ENCODE data around the gene TXNRD1. TPM values are rescaled to one million over a fixed set of nuclear protein-coding genes. Genes with fewer than 3 reads are reported as not detected.
A peak's percentile ranks its signal among the peaks of the same experiment; 100 is the strongest.

TXNRD1 gene
- total and polyA plus RNA-seq, 9 donors: 30.2 to 44.2 (median 40.8) TPM

GRCh38 chr12:104354868-104355570 lies 139.4 kb downstream of the TXNRD1 start:
- no peaks in the 10 kb centered on the region for H3K27me3 ChIP-seq (ENCODE audit: control insufficient read depth, insufficient read depth, low read length)
- whole genome bisulfite sequencing (ENCODE audit: insufficient coverage): 82% methylated on average over 2 of the region's 7 CpGs
- no peak overlapping the region for H3K4me3 ChIP-seq (ENCODE audit: low read length)
- H3K27ac ChIP-seq (ENCODE audit: low read length): no peak overlapping the region
- H3K4me1 ChIP-seq (ENCODE audit: control insufficient read depth, insufficient read depth, low read length): no peaks in the 10 kb centered on the region
- peaks cover under 1% of the 10 kb centered on the region for H3K9me3 ChIP-seq (replicated peaks; ENCODE audit: control insufficient read depth, low read depth, low read length)
- H3K36me3 ChIP-seq (ENCODE audit: control insufficient read depth, insufficient read depth, low read length): peaks cover 19% of the 10 kb centered on the region
- no peak for DNase-seq

DNA sequence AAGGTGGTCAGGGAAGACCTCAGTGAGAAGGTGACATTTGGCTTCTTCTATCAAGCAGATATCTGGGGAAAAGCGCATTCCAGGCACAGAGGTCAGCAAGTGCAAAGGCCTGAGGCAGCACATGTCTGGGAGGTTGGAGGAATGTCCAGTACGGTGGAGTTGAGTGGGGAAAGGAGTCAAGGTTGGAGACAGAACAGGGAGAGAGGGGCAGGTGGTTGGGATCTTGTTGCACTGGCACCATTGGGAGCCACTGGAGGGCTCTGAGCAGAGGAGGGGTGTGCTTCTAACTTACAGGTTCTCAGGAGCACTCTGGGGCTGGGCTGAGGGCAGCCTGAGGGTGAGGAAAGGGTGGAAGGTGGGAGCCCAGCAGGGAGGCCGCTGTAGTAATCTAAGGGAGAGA lies 140.1 kb downstream of the TXNRD1 start:
- WGBS (ENCODE audit: insufficient coverage): 75% methylated on average over 3 of the region's 3 CpGs
- no peak for DNase-seq
- H3K27me3 ChIP-seq (ENCODE audit: control insufficient read depth, insufficient read depth, low read length): no peaks in the 10 kb centered on the region
- H3K36me3 ChIP-seq (ENCODE audit: control insufficient read depth, insufficient read depth, low read length): peaks cover 17% of the 10 kb centered on the region
- H3K4me3 ChIP-seq (ENCODE audit: low read length): no peak overlapping the region
- H3K27ac ChIP-seq (ENCODE audit: low read length): no peak overlapping the region
- peaks cover 4% of the 10 kb centered on the region for H3K9me3 ChIP-seq (replicated peaks; ENCODE audit: control insufficient read depth, low read depth, low read length)
- no peaks in the 10 kb centered on the region for H3K4me1 ChIP-seq (ENCODE audit: control insufficient read depth, insufficient read depth, low read length)

- WGBS (ENCODE audit: insufficient coverage): 74% methylated on average over 15 of the region's 17 CpGs
- Histone ChIP-seq H3K36me3 (ENCODE audit: control insufficient read depth, insufficient read depth, low read length) (peaks cover 12% of the 10 kb centered on the region), H3K4me1 (ENCODE audit: control insufficient read depth, insufficient read depth, low read length) (no peaks in the 10 kb centered on the region), H3K4me3 (ENCODE audit: low read length) (no peak overlapping the region), H3K9me3 (replicated peaks; ENCODE audit: control insufficient read depth, low read depth, low read length) (peaks cover 4% of the 10 kb centered on the region), H3K27ac (ENCODE audit: low read length) (no peak overlapping the region), H3K27me3 (ENCODE audit: control insufficient read depth, insufficient read depth, low read length) (no peaks in the 10 kb centered on the region)
- DNase-seq: no peak
These were observed 140.9 kb downstream of the TXNRD1 start for GRCh38 chr12:104356231-104357115.

GRCh38 chr12:104357421-104357952 lies 141.9 kb downstream of the TXNRD1 start:
- no peak overlapping the region for H3K27ac ChIP-seq (ENCODE audit: low read length)
- no peaks in the 10 kb centered on the region for H3K4me1 ChIP-seq (ENCODE audit: control insufficient read depth, insufficient read depth, low read length)
- H3K4me3 ChIP-seq (ENCODE audit: low read length): no peak overlapping the region
- no peak for DNase-seq
- peaks cover 6% of the 10 kb centered on the region for H3K36me3 ChIP-seq (ENCODE audit: control insufficient read depth, insufficient read depth, low read length)
- H3K27me3 ChIP-seq (ENCODE audit: control insufficient read depth, insufficient read depth, low read length): no peaks in the 10 kb centered on the region
- WGBS (ENCODE audit: insufficient coverage): no CpG with 5 or more reads among the region's 1 CpG
- peaks cover 4% of the 10 kb centered on the region for H3K9me3 ChIP-seq (replicated peaks; ENCODE audit: control insufficient read depth, low read depth, low read length)

- H3K27ac ChIP-seq (ENCODE audit: low read length): no peak overlapping the region
- no peaks in the 10 kb centered on the region for H3K4me1 ChIP-seq (ENCODE audit: control insufficient read depth, insufficient read depth, low read length)
- H3K36me3 ChIP-seq (ENCODE audit: control insufficient read depth, insufficient read depth, low read length): peaks cover 5% of the 10 kb centered on the region
- DNase-seq: peak; percentile 52
- no peak overlapping the region for H3K4me3 ChIP-seq (ENCODE audit: low read length)
- peaks cover 4% of the 10 kb centered on the region for H3K9me3 ChIP-seq (replicated peaks; ENCODE audit: control insufficient read depth, low read depth, low read length)
- H3K27me3 ChIP-seq (ENCODE audit: control insufficient read depth, insufficient read depth, low read length): no peaks in the 10 kb centered on the region
- WGBS (ENCODE audit: insufficient coverage): 100% methylated on average over 2 of the region's 5 CpGs
These were observed 142.9 kb downstream of the TXNRD1 start for GRCh38 chr12:104358353-104359003.

- Histone ChIP-seq H3K27me3 (ENCODE audit: control insufficient read depth, insufficient read depth, low read length) (no peaks in the 10 kb centered on the region), H3K36me3 (ENCODE audit: control insufficient read depth, insufficient read depth, low read length) (peaks cover 5% of the 10 kb centered on the region), H3K4me1 (ENCODE audit: control insufficient read depth, insufficient read depth, low read length) (no peaks in the 10 kb centered on the region), H3K4me3 (ENCODE audit: low read length) (no peak overlapping the region), H3K27ac (ENCODE audit: low read length) (no peak overlapping the region), H3K9me3 (replicated peaks; ENCODE audit: control insufficient read depth, low read depth, low read length) (peaks cover 4% of the 10 kb centered on the region)
- 89% methylated on average over 8 of the region's 10 CpGs for WGBS (ENCODE audit: insufficient coverage)
- no peak for DNase-seq
These were observed 143.6 kb downstream of the TXNRD1 start for GRCh38 chr12:104359216-104359615.

DNA sequence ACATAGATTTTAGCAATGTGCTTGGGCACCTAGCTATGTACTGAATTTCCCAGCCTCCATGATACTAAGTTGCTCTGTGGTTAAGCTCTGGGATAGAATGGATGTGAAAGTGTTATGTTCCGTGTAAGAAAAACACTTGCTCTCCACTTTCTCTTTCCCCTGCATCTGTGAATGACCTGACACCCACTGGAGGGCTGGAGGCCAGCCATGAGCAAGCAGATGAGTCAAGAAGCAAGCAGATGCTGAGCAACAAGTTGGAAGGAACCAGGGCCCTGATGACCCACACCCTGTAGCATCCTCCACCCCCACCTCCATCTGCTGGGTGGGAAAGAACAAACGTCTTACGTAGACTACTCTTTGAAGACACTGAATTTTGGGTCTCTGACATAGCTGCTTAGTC lies 144.6 kb downstream of the TXNRD1 start:
- Histone ChIP-seq H3K4me3 (ENCODE audit: low read length) (no peak overlapping the region), H3K4me1 (ENCODE audit: control insufficient read depth, insufficient read depth, low read length) (no peaks in the 10 kb centered on the region), H3K9me3 (replicated peaks; ENCODE audit: control insufficient read depth, low read depth, low read length) (peaks cover 4% of the 10 kb centered on the region), H3K27ac (ENCODE audit: low read length) (no peak overlapping the region), H3K27me3 (ENCODE audit: control insufficient read depth, insufficient read depth, low read length) (no peaks in the 10 kb centered on the region), H3K36me3 (ENCODE audit: control insufficient read depth, insufficient read depth, low read length) (no peaks in the 10 kb centered on the region)
- no peak for DNase-seq
- no CpG with 5 or more reads among the region's 3 CpGs for WGBS (ENCODE audit: insufficient coverage)

DNA sequence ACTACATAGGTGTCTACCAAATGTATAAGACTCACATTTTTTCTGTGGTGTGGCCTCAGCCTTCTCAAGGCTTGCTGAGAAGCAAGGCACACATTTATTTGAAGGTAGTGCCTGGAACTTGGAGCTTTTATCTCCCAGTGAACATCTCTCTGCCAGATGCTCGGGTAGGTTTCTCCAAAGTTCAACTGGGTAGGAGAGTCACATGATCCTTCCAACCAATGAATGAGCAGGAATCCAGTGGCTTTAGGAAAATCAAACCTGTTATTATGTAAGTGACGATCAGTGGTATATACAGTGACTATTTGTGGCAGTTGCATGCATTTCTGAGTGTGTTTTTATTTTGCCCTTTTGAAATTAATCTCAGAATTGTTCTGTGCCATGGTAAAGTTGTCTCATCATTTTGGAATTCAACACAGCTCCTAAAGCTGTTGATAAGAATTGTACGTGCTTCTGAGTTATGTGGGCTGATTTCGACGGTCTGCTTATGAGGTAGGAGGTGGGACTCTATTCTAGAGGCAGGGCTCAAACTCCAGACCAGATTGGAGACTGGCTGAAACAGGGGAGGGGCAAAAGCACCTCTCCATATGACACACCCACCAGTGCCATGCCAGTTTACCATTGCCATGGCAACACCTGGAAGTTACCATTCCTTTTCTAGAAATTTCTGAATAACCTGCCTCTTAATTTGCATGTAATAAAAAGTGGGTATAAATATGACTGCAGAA lies 145.6 kb downstream of the TXNRD1 start:
- no peak for DNase-seq
- Histone ChIP-seq H3K27ac (ENCODE audit: low read length) (no peak overlapping the region), H3K9me3 (replicated peaks; ENCODE audit: control insufficient read depth, low read depth, low read length) (peaks cover 4% of the 10 kb centered on the region), H3K4me3 (ENCODE audit: low read length) (no peak overlapping the region), H3K4me1 (ENCODE audit: control insufficient read depth, insufficient read depth, low read length) (no peaks in the 10 kb centered on the region), H3K36me3 (ENCODE audit: control insufficient read depth, insufficient read depth, low read length) (no peaks in the 10 kb centered on the region), H3K27me3 (ENCODE audit: control insufficient read depth, insufficient read depth, low read length) (no peaks in the 10 kb centered on the region)
- WGBS (ENCODE audit: insufficient coverage): 88% methylated on average over 3 of the region's 5 CpGs

DNA sequence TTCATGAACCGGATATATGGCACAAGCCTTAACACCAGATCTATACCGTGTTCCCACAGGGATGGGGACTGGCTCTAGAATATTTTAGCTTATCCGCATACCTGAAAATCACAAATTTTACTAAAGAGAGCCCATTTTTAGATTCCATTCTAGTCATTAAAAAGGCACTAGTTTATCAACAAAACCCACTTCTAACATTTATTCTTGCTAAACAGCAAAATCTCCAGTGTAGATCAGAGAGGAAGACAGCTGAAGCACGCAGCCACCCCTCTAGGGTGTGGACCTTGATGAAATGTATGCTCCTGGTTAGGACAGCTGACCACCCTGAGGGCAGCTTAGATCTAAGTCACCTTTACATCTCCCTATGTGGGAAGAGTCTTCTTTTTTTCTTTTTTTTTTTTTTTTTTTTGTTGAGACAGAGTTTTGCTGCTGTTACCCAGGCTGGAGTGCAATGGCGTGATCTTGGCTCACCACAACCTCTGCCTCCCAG lies 150.4 kb downstream of the TXNRD1 start:
- no peak overlapping the region for H3K27ac ChIP-seq (ENCODE audit: low read length)
- no peaks in the 10 kb centered on the region for H3K4me1 ChIP-seq (ENCODE audit: control insufficient read depth, insufficient read depth, low read length)
- H3K9me3 ChIP-seq (replicated peaks; ENCODE audit: control insufficient read depth, low read depth, low read length): peaks cover 8% of the 10 kb centered on the region
- no peak for DNase-seq
- no peaks in the 10 kb centered on the region for H3K36me3 ChIP-seq (ENCODE audit: control insufficient read depth, insufficient read depth, low read length)
- WGBS (ENCODE audit: insufficient coverage): 76% methylated on average over 3 of the region's 5 CpGs
- no peak overlapping the region for H3K4me3 ChIP-seq (ENCODE audit: low read length)
- H3K27me3 ChIP-seq (ENCODE audit: control insufficient read depth, insufficient read depth, low read length): no peaks in the 10 kb centered on the region

Data from muscle of leg (tissue), 11 donors.